HG03571 (cell line): ENCODE results near the gene PPL.
"Not testable (repeated sequence)": the region's sequence is repeated elsewhere in the genome, so short reads cannot be mapped to it uniquely, and the experiment has no call there.

Experiments used
- ATAC-seq: cut with Tn5 transposase; IDR thresholded peaks from one replicate; pipeline ENCODE4 v1.9.1; 2021; ENCODE audit not compliant: unreplicated experiment

Gene PPL

GRCh38 chr16:4913774-4914525 lies 23.0 kb downstream of the PPL start:
- ATAC-seq, result no peak

- ATAC-seq, result no peak
Measured at GRCh38 chr16:4913130-4913773, 23.7 kb downstream of the PPL start.

GRCh38 chr16:4911970-4912386 lies 25.0 kb downstream of the PPL start:
- no peak for ATAC-seq

- ATAC-seq, result no peak
Measured at GRCh38 chr16:4910828-4911227, 26.1 kb downstream of the PPL start.

GRCh38 chr16:4909825-4910224 lies 27.1 kb downstream of the PPL start:
- no peak for ATAC-seq

- no peak for ATAC-seq
Measured at GRCh38 chr16:4908854-4909401, 28.0 kb downstream of the PPL start.

- ATAC-seq, result no peak
Measured at GRCh38 chr16:4904942-4905615, 31.9 kb downstream of the PPL start.

- no peak for ATAC-seq
Measured at GRCh38 chr16:4904108-4904941, 32.6 kb downstream of the PPL start.

GRCh38 chr16:4902038-4902437 lies 34.9 kb downstream of the PPL start:
- no peak for ATAC-seq

- ATAC-seq, result no peak
Measured at GRCh38 chr16:4900750-4901149, 36.2 kb downstream of the PPL start.

- ATAC-seq, result no peak
Measured at GRCh38 chr16:4900036-4900435, 36.9 kb downstream of the PPL start.

- no peak for ATAC-seq
Measured at GRCh38 chr16:4899474-4899846, 37.5 kb downstream of the PPL start.

- ATAC-seq, result no peak
Measured at GRCh38 chr16:4898811-4899473, 38.0 kb downstream of the PPL start.

GRCh38 chr16:4897328-4897727 lies 39.6 kb downstream of the PPL start:
- ATAC-seq, result no peak

- ATAC-seq, result not testable (repeated sequence)
Measured at GRCh38 chr16:4896761-4897160, 40.2 kb downstream of the PPL start.

GRCh38 chr16:4895366-4895765 lies 41.6 kb downstream of the PPL start:
- no peak for ATAC-seq

- no peak for ATAC-seq
Measured at GRCh38 chr16:4894276-4895150, 42.4 kb downstream of the PPL start.

GRCh38 chr16:4893103-4893862 lies 43.7 kb downstream of the PPL start:
- ATAC-seq, result no peak
